ENCODE data around the gene NKX3-2. TPM values are rescaled to one million over a fixed set of nuclear protein-coding genes. Genes with fewer than 3 reads are reported as not detected.

The NKX3-2 gene
- total RNA-seq, 1 donor from 2014 or later: not detected

DNA sequence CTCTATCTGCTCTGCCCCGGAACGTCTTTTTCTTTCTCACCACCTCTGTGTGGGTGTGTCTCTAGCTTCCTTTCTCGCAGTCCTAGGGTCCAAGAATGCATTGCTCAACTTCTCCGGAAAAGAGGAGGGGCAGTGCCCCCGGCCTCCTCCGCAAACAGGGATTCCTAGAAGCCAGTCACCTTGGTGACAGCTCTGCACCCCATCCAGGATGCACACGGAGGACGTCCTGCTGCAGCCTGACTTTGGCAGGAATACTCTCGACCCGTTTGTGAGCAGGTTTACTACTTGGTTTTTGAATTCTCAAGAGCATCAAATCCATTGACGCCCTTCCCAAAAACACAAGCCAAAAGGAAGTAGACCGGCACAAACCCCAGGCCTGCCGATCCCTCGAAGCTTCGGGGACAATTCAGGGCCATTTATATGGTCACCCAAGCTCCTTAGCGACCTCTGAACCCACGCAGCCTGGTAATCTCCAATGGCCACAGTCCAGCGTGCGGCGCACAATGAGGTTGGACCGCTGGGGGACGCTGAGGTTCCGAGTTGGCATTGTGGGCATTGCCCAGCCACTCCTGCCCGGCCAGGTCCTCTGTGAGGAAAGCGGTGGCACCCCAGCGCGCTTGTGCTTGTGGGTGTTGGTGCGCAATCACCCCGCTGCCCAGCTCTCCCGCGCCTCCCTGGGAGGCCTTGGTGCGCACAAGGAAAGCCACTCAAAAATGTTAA lies 9.8 kb downstream of the NKX3-2 start:
- ATAC-seq (ENCODE audit: low read depth) (no peak), DNase-seq (no peak)
- H3K4me1 Mint-ChIP-seq: peaks cover 10% of the 10 kb centered on the region
- ChIA-PET POLR2A (interaction anchor here (0.7 kb wide), 1 partner anchor 15 kb away, joined by 4 read pairs; no protein-coding TSS in a partner anchor), CTCF (interaction anchor here (1.1 kb wide), 1 partner anchor 14 kb away, joined by 4 read pairs; no protein-coding TSS in a partner anchor)
- no peak overlapping the region for H3K27ac Mint-ChIP-seq
- H3K27me3 Mint-ChIP-seq: peaks cover 78% of the 10 kb centered on the region
- TF ChIP-seq, protein P1, sequence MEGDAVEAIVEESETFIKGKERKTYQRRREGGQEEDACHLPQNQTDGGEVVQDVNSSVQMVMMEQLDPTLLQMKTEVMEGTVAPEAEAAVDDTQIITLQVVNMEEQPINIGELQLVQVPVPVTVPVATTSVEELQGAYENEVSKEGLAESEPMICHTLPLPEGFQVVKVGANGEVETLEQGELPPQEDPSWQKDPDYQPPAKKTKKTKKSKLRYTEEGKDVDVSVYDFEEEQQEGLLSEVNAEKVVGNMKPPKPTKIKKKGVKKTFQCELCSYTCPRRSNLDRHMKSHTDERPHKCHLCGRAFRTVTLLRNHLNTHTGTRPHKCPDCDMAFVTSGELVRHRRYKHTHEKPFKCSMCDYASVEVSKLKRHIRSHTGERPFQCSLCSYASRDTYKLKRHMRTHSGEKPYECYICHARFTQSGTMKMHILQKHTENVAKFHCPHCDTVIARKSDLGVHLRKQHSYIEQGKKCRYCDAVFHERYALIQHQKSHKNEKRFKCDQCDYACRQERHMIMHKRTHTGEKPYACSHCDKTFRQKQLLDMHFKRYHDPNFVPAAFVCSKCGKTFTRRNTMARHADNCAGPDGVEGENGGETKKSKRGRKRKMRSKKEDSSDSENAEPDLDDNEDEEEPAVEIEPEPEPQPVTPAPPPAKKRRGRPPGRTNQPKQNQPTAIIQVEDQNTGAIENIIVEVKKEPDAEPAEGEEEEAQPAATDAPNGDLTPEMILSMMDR (IDR thresholded peaks at IDR 0.05): no peak
- intact Hi-C loops (cut with micrococcal nuclease): no loop called here
- peaks cover 2% of the 10 kb centered on the region for H3K9me3 Mint-ChIP-seq
- H3K4me3 Mint-ChIP-seq: no peak overlapping the region
- H3K36me3 Mint-ChIP-seq (ENCODE audit: low read depth): peaks cover 2% of the 10 kb centered on the region

DNA sequence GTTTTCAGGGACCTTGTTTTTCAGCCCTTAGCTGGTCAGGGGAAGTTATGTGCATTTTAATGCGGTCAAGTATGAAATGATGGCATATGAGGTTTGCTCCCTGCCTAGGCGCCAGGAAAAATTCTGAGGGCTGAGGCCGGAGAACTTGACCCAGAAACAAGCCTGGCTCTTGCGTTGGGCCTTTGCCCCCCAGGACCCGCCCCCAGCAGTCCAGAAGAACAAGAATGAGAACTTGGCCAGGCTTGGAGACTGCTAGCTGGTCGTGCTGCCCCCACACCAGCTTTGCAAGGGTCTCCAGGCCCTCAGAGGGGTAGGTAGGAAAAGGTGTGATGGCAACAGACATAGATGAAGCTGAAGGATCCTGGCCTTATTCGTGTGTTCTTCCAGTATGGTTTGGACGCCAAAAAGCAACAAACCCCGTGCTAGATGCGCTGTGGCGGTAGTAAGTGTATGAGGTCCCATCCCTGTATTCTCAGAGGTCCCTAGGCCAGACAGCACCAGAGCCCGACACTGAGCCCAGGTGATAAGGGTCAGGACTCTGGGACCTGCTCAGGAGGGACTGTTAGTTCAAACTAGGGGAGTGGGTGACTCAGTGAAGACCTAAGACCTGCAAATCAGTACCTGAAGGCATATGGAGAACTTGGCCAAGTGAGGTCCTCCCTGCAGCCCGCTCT lies 10.5 kb downstream of the NKX3-2 start:
- peaks cover 2% of the 10 kb centered on the region for H3K36me3 Mint-ChIP-seq (ENCODE audit: low read depth)
- TF ChIP-seq, protein P1 (IDR thresholded peaks at IDR 0.05): no peak
- peaks cover 15% of the 10 kb centered on the region for H3K4me1 Mint-ChIP-seq
- no peak overlapping the region for H3K27ac Mint-ChIP-seq
- no peak for DNase-seq
- ATAC-seq (ENCODE audit: low read depth): no peak
- H3K4me3 Mint-ChIP-seq: no peak overlapping the region
- peaks cover 2% of the 10 kb centered on the region for H3K9me3 Mint-ChIP-seq
- H3K27me3 Mint-ChIP-seq: peaks cover 78% of the 10 kb centered on the region
- POLR2A ChIA-PET: no interaction called here
- intact Hi-C loops (cut with micrococcal nuclease): no loop called here
- CTCF ChIA-PET: no interaction called here

DNA sequence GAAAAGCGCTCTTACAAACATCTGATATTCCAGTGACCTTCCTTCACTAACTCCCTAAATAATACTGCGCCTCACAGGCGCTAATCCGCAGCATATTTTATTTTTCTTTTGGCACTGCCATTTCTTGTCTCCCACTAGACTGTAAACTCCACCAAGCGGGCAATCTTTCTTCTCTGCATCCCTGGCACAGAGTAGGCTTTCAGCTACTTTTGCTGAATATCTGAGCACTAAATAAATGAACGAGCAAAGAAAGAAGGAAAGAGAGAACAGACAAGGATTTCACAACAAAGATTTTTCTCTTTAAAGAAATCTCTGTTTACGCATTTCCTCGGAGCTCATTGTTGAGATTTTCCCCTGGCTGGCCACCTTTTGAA lies 12.7 kb downstream of the NKX3-2 start:
- Mint-ChIP-seq H3K4me1 (peaks cover 26% of the 10 kb centered on the region), H3K27ac (no peak overlapping the region), H3K9me3 (no peaks in the 10 kb centered on the region), H3K36me3 (ENCODE audit: low read depth) (no peaks in the 10 kb centered on the region), H3K27me3 (peaks cover 80% of the 10 kb centered on the region), H3K4me3 (no peak overlapping the region)
- no peak for DNase-seq
- TF ChIP-seq, protein P1 (IDR thresholded peaks at IDR 0.05): no peak
- ChIA-PET POLR2A (no interaction called here), CTCF (no interaction called here)
- no peak for ATAC-seq (ENCODE audit: low read depth)
- intact Hi-C loops (cut with micrococcal nuclease): loop anchor here (1.0 kb wide), 2 partner anchors 8 to 12 kb away; no protein-coding TSS in a partner anchor

DNA sequence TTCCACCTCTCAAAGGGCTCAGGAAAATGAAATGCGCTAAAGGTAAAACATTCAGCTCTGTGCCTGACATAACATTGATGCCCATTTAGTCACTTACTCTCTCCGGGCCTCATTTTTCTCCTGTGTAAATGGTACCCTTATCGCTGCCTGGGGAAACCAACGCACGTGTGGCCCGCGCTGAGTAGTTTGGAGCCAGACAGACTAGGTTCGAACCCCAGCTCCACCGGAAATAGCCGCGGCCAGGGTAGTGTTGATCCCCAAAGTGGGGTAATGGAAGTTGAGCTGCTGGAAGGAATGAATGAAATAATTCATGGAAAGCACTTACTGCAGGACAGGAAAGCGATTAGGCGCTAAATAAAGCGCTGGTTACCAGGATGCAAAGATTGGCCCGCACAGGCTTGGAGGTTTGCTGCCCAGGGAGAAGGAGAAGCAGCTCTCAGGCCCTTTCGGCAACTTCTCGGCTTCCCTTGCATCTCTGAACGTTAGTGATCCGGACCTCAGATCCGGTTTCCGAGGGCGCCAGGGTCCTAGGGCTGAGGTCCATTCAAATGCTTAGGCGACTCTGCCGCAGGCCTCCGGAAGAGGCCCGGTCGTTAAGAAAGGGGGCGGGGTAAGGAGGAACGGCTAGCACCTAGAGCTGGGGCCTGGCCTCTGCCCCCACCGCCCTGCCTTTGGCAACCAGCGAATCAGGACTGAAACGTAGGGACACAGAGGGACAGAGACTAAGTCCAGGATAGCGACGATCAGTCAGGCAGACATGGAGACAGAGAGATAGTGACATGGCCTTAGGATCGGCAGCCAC lies 13.3 kb downstream of the NKX3-2 start:
- ATAC-seq (ENCODE audit: low read depth): no peak
- intact Hi-C loops (cut with micrococcal nuclease): loop anchor here (1.0 kb wide), 2 partner anchors 8 to 12 kb away; no protein-coding TSS in a partner anchor
- CTCF ChIA-PET: no interaction called here
- H3K27me3 Mint-ChIP-seq: peaks cover 78% of the 10 kb centered on the region
- H3K27ac Mint-ChIP-seq: no peak overlapping the region
- no peaks in the 10 kb centered on the region for H3K9me3 Mint-ChIP-seq
- H3K4me3 Mint-ChIP-seq: no peak overlapping the region
- POLR2A ChIA-PET: no interaction called here
- no peak for DNase-seq
- H3K4me1 Mint-ChIP-seq: peaks cover 26% of the 10 kb centered on the region
- TF ChIP-seq, protein P1 (IDR thresholded peaks at IDR 0.05): no peak
- no peaks in the 10 kb centered on the region for H3K36me3 Mint-ChIP-seq (ENCODE audit: low read depth)
